Vagina (tissue), 2 donors: ENCODE results near the gene EFCC1.

Experiments used
- POLR2A ChIP-seq, 2 donors: fragments of 450-650 bp; IDR thresholded peaks; one replicate each; pipeline ENCODE4 v1.6.1; 2017; ENCODE audit warnings: antibody characterized with exemption in 2 of 2, mild to moderate bottlenecking in 2 of 2, moderate library complexity in 2 of 2
- POLR2AphosphoS5 ChIP-seq, 2 donors: sonication (generic); formaldehyde crosslinking; IDR thresholded peaks; one replicate each; pipeline ENCODE4 v1.9.0; 2017; ENCODE audit warnings: antibody characterized with exemption in 2 of 2, mild to moderate bottlenecking in 2 of 2, low read depth in 1 of 2; ENCODE audit not compliant: insufficient read depth in 1 of 2
- TF ChIP-seq, protein P1 (sequence below), 3 experiments: fragments of 450-650 bp in 2 of 3; fragments of 200-600 bp in 1 of 3; sonication (generic) in 1 of 3; IDR thresholded peaks; one replicate each; pipeline ENCODE4 v1.5.1; 2017 to 2019; ENCODE audit warnings: antibody characterized with exemption in 3 of 3, mild to moderate bottlenecking in 2 of 3, moderate library complexity in 2 of 3

GRCh38 chr3:128965280-128965679 lies 35.8 kb upstream of the EFCC1 start:
- TF ChIP-seq, protein P1, sequence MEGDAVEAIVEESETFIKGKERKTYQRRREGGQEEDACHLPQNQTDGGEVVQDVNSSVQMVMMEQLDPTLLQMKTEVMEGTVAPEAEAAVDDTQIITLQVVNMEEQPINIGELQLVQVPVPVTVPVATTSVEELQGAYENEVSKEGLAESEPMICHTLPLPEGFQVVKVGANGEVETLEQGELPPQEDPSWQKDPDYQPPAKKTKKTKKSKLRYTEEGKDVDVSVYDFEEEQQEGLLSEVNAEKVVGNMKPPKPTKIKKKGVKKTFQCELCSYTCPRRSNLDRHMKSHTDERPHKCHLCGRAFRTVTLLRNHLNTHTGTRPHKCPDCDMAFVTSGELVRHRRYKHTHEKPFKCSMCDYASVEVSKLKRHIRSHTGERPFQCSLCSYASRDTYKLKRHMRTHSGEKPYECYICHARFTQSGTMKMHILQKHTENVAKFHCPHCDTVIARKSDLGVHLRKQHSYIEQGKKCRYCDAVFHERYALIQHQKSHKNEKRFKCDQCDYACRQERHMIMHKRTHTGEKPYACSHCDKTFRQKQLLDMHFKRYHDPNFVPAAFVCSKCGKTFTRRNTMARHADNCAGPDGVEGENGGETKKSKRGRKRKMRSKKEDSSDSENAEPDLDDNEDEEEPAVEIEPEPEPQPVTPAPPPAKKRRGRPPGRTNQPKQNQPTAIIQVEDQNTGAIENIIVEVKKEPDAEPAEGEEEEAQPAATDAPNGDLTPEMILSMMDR (IDR thresholded peaks at IDR 0.05), result no peak
- TF ChIP-seq POLR2AphosphoS5 (IDR thresholded peaks at IDR 0.05; ENCODE audit: insufficient read depth in 1 of 2, low read depth in 1 of 2) (no peak), POLR2A (IDR thresholded peaks at IDR 0.05) (no peak)
